WI38 (cell line): ENCODE results near the gene STX19.
"Not testable (repeated sequence)": the region's sequence is repeated elsewhere in the genome, so short reads cannot be mapped to it uniquely, and the experiment has no call there.

Experiments
- H3K4me3 ChIP-seq: 2 replicates; pipeline ENCODE4 v1.5.1; 2011; ENCODE audit warnings: low read depth, mild to moderate bottlenecking, control low read depth, low read length
- TF ChIP-seq, protein P1 (sequence below): IDR thresholded peaks from 2 replicates; pipeline ENCODE4 v1.5.1; 2012; ENCODE audit warnings: low read depth, mild to moderate bottlenecking, control low read depth, low read length

Gene STX19

DNA sequence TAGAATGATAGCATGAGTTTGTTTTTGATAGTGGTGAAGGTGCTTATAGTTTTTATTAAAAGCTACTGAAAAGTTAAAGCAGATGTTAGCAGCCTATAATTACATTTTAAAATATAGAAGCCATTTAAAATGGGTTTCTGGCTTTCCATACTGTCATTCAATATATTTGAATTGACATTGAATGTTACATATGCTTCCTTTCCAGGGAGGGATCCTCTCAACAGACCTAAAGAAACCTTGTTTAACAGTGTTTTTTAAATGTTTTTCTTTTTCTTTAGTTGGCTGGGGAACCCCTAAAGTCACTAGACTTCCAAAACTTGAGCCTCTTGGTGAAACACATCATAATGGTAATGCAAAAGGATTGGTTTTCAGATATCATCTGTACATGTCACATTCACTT lies 22.1 kb upstream of the STX19 start:
- no peak overlapping the region for H3K4me3 ChIP-seq

DNA sequence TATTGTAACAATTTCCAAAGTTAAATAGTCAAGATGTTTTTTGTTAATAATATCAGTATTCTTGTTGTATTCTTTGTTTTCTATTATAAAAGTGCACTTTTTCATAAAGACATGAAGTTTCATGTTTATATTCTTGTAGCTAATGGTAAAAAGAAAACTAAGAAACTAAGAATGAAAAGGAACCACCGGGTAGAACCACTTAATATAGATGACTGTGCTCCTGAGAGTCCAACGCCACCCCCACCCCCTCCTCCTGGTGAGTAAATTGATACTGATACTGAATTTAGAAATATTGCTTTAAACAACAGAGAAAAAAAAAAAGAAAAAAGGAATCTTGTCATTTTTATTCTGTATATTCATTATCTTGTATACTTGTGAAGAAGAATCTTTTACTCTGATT lies 20.9 kb upstream of the STX19 start:
- H3K4me3 ChIP-seq: no peak overlapping the region
- TF ChIP-seq, protein P1, sequence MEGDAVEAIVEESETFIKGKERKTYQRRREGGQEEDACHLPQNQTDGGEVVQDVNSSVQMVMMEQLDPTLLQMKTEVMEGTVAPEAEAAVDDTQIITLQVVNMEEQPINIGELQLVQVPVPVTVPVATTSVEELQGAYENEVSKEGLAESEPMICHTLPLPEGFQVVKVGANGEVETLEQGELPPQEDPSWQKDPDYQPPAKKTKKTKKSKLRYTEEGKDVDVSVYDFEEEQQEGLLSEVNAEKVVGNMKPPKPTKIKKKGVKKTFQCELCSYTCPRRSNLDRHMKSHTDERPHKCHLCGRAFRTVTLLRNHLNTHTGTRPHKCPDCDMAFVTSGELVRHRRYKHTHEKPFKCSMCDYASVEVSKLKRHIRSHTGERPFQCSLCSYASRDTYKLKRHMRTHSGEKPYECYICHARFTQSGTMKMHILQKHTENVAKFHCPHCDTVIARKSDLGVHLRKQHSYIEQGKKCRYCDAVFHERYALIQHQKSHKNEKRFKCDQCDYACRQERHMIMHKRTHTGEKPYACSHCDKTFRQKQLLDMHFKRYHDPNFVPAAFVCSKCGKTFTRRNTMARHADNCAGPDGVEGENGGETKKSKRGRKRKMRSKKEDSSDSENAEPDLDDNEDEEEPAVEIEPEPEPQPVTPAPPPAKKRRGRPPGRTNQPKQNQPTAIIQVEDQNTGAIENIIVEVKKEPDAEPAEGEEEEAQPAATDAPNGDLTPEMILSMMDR: no peak

More for the DNA sequence above, 22.1 kb upstream of the STX19 start:
- TF ChIP-seq, protein P1: no peak

DNA sequence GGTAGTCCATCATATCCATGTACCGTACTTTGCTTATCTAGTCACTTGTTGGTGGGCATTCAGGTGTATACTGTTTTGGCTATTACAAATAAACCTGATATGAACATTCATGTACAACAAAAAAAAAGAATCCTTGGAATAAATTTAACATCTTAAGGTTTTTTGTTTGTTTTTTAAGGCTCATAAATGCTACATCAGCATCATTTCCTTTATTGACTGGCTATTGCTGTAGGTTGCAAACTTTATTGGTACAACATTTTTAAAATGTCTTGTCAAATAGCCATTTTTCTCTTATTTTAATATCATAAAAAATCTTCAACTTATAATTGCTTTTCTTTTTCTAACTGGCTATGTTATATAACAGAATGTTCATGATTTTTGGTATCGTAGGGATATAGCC lies 18.1 kb upstream of the STX19 start:
- no peak overlapping the region for H3K4me3 ChIP-seq
- TF ChIP-seq, protein P1: no peak

DNA sequence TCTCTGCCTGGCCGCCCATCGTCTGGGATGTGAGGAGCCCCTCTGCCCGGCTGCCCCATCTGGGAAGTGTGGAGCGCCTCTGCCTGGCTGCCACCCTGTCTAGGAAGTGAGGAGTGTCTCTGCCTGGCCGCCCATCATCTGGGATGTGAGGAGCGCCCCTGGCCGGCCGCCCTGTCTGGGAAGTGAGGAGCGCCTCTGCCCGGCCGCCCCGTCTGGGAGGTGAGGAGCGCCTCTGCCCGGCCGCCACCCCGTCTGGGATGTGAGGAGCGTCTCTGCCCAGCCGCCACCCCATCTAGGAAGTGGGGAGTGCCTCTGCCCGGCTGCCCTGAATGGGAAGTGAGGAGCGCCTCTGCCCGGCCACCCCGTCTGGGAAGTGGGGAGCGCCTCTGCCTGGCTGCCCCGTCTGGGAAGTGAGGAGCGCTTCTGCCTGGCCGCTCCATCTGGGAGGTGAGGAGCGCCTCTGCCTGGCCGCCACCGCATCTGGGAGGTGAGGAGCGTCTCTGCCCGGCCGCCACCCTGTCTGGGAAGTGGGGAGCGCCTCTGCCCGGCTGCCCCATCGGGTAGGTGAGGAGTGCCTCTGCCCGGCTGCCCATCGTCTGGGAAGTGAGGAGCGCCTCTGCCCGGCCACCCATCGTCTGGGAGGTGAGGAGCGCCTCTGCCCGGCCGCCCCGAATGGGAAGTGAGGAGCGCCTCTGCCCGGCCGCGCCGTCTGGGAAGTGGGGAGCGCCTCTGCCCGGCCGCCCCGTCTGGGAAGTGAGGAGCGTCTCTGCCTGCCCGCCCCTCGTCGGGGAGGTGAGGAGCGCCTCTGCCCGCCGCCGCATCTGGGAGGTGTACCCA lies 15.9 kb upstream of the STX19 start:
- H3K4me3 ChIP-seq: not testable (repeated sequence)

DNA sequence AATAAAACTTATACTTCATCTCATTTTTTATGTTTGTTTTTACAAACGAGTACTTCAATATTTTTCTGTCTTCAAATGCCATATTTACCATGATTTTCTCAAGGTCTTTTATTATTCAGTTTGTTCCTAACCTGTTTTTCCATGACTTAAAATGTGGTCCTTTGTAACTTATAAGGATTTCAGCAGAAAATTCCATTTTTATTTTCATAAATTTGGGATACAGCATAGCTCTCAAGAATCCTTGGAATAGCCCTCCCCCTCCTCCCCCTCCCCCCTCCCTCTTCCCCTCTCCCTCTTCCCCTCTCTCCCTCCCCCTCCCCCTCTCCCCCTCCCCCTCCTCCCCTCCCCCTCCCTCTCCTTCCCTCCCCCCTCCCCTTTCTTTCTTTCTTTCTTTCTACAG lies 14.9 kb upstream of the STX19 start:
- H3K4me3 ChIP-seq: no peak overlapping the region
- TF ChIP-seq, protein P1: no peak

DNA sequence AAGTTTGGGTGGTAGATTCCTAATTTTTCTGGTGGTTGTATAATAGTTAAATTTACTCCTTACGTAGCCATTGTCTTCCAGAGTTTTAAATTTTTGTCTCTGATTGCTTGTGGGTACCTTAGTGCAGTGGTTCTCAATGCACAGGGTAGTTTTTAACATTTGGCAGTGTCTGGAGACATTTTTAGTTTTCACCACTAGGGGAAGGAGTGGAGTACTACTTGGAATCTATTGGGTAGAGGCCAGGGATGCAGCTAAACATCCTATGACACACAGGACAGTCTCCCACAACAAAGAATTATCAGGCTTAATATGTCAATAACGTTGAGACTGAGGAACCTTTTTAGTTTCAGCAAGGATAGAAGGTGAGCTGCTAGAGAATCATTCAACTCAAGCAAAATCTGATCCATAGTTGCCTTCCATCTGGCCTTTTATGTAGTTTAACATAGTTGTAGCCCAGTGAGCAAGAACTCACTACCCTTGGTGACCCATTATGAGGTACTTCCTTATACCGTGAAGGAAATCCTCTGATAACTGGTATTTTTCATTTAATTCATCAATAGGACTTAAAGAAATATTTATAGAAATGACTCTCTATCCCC lies 8.6 kb upstream of the STX19 start:
- TF ChIP-seq, protein P1: peak; percentile 47; the same call in 1 of the 2 replicates
- no peak overlapping the region for H3K4me3 ChIP-seq

DNA sequence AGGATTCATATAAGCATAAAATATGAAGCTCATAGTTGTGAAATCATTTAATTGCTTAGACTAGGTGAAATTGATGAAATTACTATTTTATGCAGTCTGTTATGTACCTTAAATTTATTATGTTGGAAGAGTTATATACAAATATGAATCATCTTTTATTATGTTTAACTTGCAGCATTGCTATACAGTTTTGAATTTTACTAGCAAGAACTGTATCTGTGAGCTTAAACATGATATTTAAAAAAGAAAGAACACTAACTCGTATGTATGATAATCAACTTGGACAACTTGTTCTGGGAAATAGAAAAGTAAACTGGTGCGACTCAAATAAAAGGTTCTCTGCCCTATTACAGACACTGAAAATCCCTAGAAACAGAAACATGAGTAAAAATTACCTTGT lies 1.8 kb downstream of the STX19 start:
- H3K4me3 ChIP-seq: no peak overlapping the region
- TF ChIP-seq, protein P1: no peak
